IMR-90 (cell line): Measurements from ENCODE around the gene ZNF627. TPM values are rescaled to one million over a fixed set of nuclear protein-coding genes. Genes with fewer than 3 reads are reported as not detected.

Source experiments
- ATAC-seq: fragments of 200-7000 bp; cut with Tn5 transposase; 2 replicates; pipeline ENCODE4 v1.9.1; 2020; ENCODE audit warnings: low read depth, mild to moderate bottlenecking, moderate library complexity
- BruUV-seq: library from RNA; stranded (reverse); fragments of 400-500 nt; replicated peaks from 2 replicates; lab custom pipeline; 2021; lab: Mats Ljungman, UMichigan
- CTCF ChIA-PET: fragments of 300-600 bp; formaldehyde crosslinking; extraction: SDS; loops from one replicate; lab custom pipeline; 2021; ENCODE audit warnings: antibody characterized with exemption; lab: Yijun Ruan, JAX
- POLR2A ChIA-PET: fragments of 300-600 bp; sonication (Branson Sonifier 250); formaldehyde crosslinking; loops from one replicate; lab custom pipeline; 2022; ENCODE audit warnings: antibody characterized with exemption; ENCODE audit not compliant: unreplicated experiment; lab: Charles Lee
- DNase-seq: peaks from one replicate; pipeline ENCODE4 v3.0.0; 2013
- H2AFZ ChIP-seq: replicated peaks from 2 replicates; pipeline ENCODE3; 2013; ENCODE audit warnings: low read length, mild to moderate bottlenecking; ENCODE audit not compliant: poor library complexity
- H2AK5ac ChIP-seq: 2 replicates; pipeline ENCODE4 v1.6.1; 2013; ENCODE audit warnings: low read depth, low read length, inconsistent platforms
- H2AK9ac ChIP-seq: replicated peaks from 2 replicates; pipeline ENCODE3; 2013; ENCODE audit warnings: mild to moderate bottlenecking, low read depth, low read length, moderate library complexity; ENCODE audit not compliant: poor library complexity
- H2BK120ac ChIP-seq: 2 replicates; pipeline ENCODE4 v1.6.1; 2013; ENCODE audit warnings: low read depth, low read length, inconsistent platforms
- H2BK15ac ChIP-seq: 3 replicates; pipeline ENCODE4 v1.6.1; 2013; ENCODE audit warnings: low read depth, low read length, inconsistent platforms
- H2BK20ac ChIP-seq: 2 replicates; pipeline ENCODE4 v1.6.1; 2013; ENCODE audit warnings: low read depth, mild to moderate bottlenecking, inconsistent platforms, low read length, moderate library complexity
- H2BK5ac ChIP-seq: 2 replicates; pipeline ENCODE4 v1.6.1; 2013; ENCODE audit warnings: mild to moderate bottlenecking, low read depth, low read length, inconsistent platforms; ENCODE audit not compliant: poor library complexity, severe bottlenecking
- H3K14ac ChIP-seq: replicated peaks from 2 replicates; pipeline ENCODE4 v1.6.1; 2013; ENCODE audit warnings: low read depth, low read length, inconsistent platforms
- H3K18ac ChIP-seq: 2 replicates; pipeline ENCODE4 v1.6.1; 2013; ENCODE audit warnings: low read depth, low read length, control low read depth
- H3K23ac ChIP-seq: 2 replicates; pipeline ENCODE4 v1.6.1; 2013; ENCODE audit warnings: low read depth, low read length, inconsistent platforms
- H3K27ac ChIP-seq: 2 replicates; pipeline ENCODE4 v1.5.1; 2013; ENCODE audit warnings: mild to moderate bottlenecking, control low read depth, low read length; ENCODE audit not compliant: insufficient read depth
- H3K27me3 ChIP-seq: 2 replicates; pipeline ENCODE4 v1.6.1; 2013; ENCODE audit warnings: low read length; ENCODE audit not compliant: control insufficient read depth, insufficient read depth
- H3K36me3 ChIP-seq: 2 replicates; pipeline ENCODE4 v1.6.1; 2013; ENCODE audit warnings: low read length, mixed read lengths; ENCODE audit not compliant: control insufficient read depth, insufficient read depth
- H3K4ac ChIP-seq: 2 replicates; pipeline ENCODE4 v1.6.1; 2013; ENCODE audit warnings: low read depth, low read length, inconsistent platforms
- H3K4me1 ChIP-seq: 2 replicates; pipeline ENCODE4 v1.6.1; 2013; ENCODE audit warnings: low read length, mixed read lengths; ENCODE audit not compliant: control insufficient read depth, insufficient read depth
- H3K4me2 ChIP-seq: 2 replicates; pipeline ENCODE4 v1.6.1; 2013; ENCODE audit warnings: low read depth, mild to moderate bottlenecking, control low read depth, low read length, moderate library complexity
- H3K4me3 ChIP-seq: 2 replicates; pipeline ENCODE4 v1.5.1; 2013; ENCODE audit warnings: low read depth, mild to moderate bottlenecking, control low read depth, low read length, moderate library complexity; ENCODE audit not compliant: insufficient read depth
- H3K56ac ChIP-seq: 2 replicates; pipeline ENCODE4 v1.6.1; 2013; ENCODE audit warnings: low read length, inconsistent platforms; ENCODE audit not compliant: insufficient read depth; ENCODE audit errors: extremely low read depth
- H3K79me1 ChIP-seq, 2 experiments: 2 replicates each; pipeline ENCODE4 v1.6.1; 2013; ENCODE audit warnings: low read length in 2 of 2, inconsistent platforms in 1 of 2, low read depth in 1 of 2
- H3K9ac ChIP-seq: 2 replicates; pipeline ENCODE4 v1.6.1; 2013; ENCODE audit warnings: low read depth, low read length, control low read depth
- H3K9me1 ChIP-seq: 2 replicates; pipeline ENCODE4 v1.6.1; 2013; ENCODE audit warnings: low read length, inconsistent platforms; ENCODE audit not compliant: insufficient read depth
- H3K9me3 ChIP-seq: 2 replicates; pipeline ENCODE4 v1.6.1; 2013; ENCODE audit warnings: low read length; ENCODE audit not compliant: control insufficient read depth, insufficient read depth
- H4K20me1 ChIP-seq: 2 replicates; pipeline ENCODE4 v1.6.1; 2013; ENCODE audit warnings: low read length, inconsistent platforms; ENCODE audit not compliant: insufficient read depth
- H4K5ac ChIP-seq: 2 replicates; pipeline ENCODE4 v1.6.1; 2013; ENCODE audit warnings: mild to moderate bottlenecking, low read depth, low read length, control low read depth
- H4K8ac ChIP-seq, 2 experiments: 2 replicates each; pipeline ENCODE4 v1.6.1; 2013; ENCODE audit warnings: low read depth in 2 of 2, low read length in 2 of 2, control low read depth in 1 of 2, inconsistent platforms in 1 of 2
- H4K91ac ChIP-seq: 2 replicates; pipeline ENCODE4 v1.6.1; 2013; ENCODE audit warnings: low read depth, low read length, inconsistent platforms; ENCODE audit not compliant: insufficient read depth
- BHLHE40 ChIP-seq: fragments of 150-350 bp; IDR thresholded peaks from 2 replicates; pipeline ENCODE4 v1.6.1; 2016; ENCODE audit warnings: mild to moderate bottlenecking, low read depth, low read length
- CEBPB ChIP-seq: IDR thresholded peaks from 2 replicates; pipeline ENCODE4 v1.6.1; 2012; ENCODE audit warnings: low read depth, low read length, improper control_type of control experiment
- CHD1 ChIP-seq: IDR thresholded peaks from 2 replicates; pipeline ENCODE4 v1.6.1; 2012; ENCODE audit warnings: low read depth, low read length, improper control_type of control experiment
- CTCF ChIP-seq: conservative IDR thresholded peaks from 2 replicates; pipeline ENCODE4 v1.5.1; 2012; ENCODE audit warnings: mild to moderate bottlenecking, low read depth, low read length, improper control_type of control experiment
- ELK1 ChIP-seq: fragments of 150-350 bp; IDR thresholded peaks from 2 replicates; pipeline ENCODE4 v1.6.1; 2016; ENCODE audit warnings: low read depth, mild to moderate bottlenecking, low read length, moderate library complexity, borderline replicate concordance
- FOS ChIP-seq: fragments of 150-350 bp; IDR thresholded peaks from 2 replicates; pipeline ENCODE4 v1.6.1; 2016; ENCODE audit warnings: low read depth, low read length
- MAFK ChIP-seq: IDR thresholded peaks from 2 replicates; pipeline ENCODE4 v1.6.1; 2012; ENCODE audit warnings: low read depth, low read length, improper control_type of control experiment
- MAZ ChIP-seq: IDR thresholded peaks from 2 replicates; pipeline ENCODE4 v1.6.1; 2012; ENCODE audit warnings: low read depth, mild to moderate bottlenecking, low read length, improper control_type of control experiment, moderate library complexity, borderline replicate concordance
- MXI1 ChIP-seq: IDR thresholded peaks from 2 replicates; pipeline ENCODE4 v1.6.1; 2012; ENCODE audit warnings: low read depth, mild to moderate bottlenecking, low read length, moderate library complexity, borderline replicate concordance
- NFE2L2 ChIP-seq: fragments of 150-350 bp; IDR thresholded peaks from 2 replicates; pipeline ENCODE4 v1.6.1; 2016; ENCODE audit warnings: low read depth, mild to moderate bottlenecking, low read length
- POLR2A ChIP-seq: IDR thresholded peaks from 2 replicates; pipeline ENCODE4 v1.6.1; 2012; ENCODE audit warnings: mild to moderate bottlenecking, low read depth, low read length
- RAD21 ChIP-seq: IDR thresholded peaks from 2 replicates; pipeline ENCODE4 v1.6.1; 2012; ENCODE audit warnings: low read length, improper control_type of control experiment
- RCOR1 ChIP-seq: IDR thresholded peaks from 2 replicates; pipeline ENCODE4 v1.6.1; 2012; ENCODE audit warnings: mild to moderate bottlenecking, low read length, improper control_type of control experiment; ENCODE audit not compliant: insufficient replicate concordance
- RFX5 ChIP-seq: IDR thresholded peaks from 2 replicates; pipeline ENCODE4 v1.8.0; 2012; ENCODE audit warnings: low read depth, mild to moderate bottlenecking, low read length, moderate library complexity
- SMC3 ChIP-seq: fragments of 150-350 bp; IDR thresholded peaks from 2 replicates; pipeline ENCODE4 v1.6.1; 2016; ENCODE audit warnings: low read depth, mild to moderate bottlenecking, antibody characterized with exemption, low read length, moderate library complexity
- WGBS, 2 experiments: methylation state at CpG; one replicate each; pipeline versions ENCODE4 v1.1.5 to v1.1.7; 2013; ENCODE audit warnings: missing lambda C conversion rate in 2 of 2; ENCODE audit not compliant: insufficient read length in 1 of 2; ENCODE audit errors: extremely low coverage in 2 of 2; 5-methylcytosine and 5-hydroxymethylcytosine counted together
- dilution Hi-C: fragments of 300-500 bp; cut with HindIII; formaldehyde crosslinking; loops from one replicate; pipeline ENCODE4 v1.14.3; 2018; ENCODE audit warnings: low sequenced_read_pairs; ENCODE audit not compliant: unreplicated experiment
- in situ Hi-C: fragments of 300-500 bp; cut with MboI; formaldehyde crosslinking; loops from 3 replicates; pipeline ENCODE4 v1.14.3; 2019; ENCODE audit warnings: low sequenced_read_pairs, inconsistent platforms, mixed read lengths
- intact Hi-C: fragments of 100-400 bp; cut with micrococcal nuclease; formaldehyde crosslinking; loops from 2 replicates; pipeline ENCODE4 v1.10.0; 2022
- polyA plus RNA-seq, 3 experiments: library from polyadenylated mRNA; depleted of rRNA; stranded (reverse); fragments of >200 nt; gene quantifications; 2 replicates each; pipeline ENCODE4 v1.2.3, GENCODE V29; 2012; ENCODE audit warnings: low replicate concordance in 1 of 3
- total RNA-seq: library from RNA; depleted of rRNA; stranded (reverse); fragments of >200 nt; gene quantifications from 2 replicates; pipeline ENCODE4 v1.2.3, GENCODE V29; 2012
- TF ChIP-seq, protein P1 (sequence below): fragments of 150-350 bp; IDR thresholded peaks from 2 replicates; pipeline ENCODE4 v1.6.1; 2017; ENCODE audit warnings: mild to moderate bottlenecking, antibody characterized with exemption, low read length, low read depth

ZNF627 gene
- total and polyA plus RNA-seq, 2 of the 4 experiments (the other 2 are of a cell fraction): 6.3 to 34.4 TPM

DNA sequence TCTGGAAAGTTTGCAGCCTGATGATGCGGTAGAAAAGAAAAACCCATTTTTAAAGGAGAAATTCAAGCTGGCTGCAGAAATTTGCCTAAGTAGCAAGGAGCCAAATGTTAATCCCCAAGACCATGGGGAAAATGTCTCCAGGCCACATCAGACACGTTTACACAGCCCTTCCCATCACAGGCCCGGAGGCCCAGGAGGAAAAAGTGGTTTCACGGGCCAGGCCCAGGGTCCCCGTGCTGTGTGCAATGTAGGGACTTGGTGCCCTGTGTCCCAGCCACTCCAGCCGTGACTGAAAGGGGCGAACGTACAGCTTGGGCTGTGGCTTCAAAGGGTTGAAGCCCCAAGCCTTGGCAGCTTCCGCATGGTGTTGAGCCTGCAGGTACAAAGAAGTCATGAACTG is 35.9 kb downstream of the ZNF627 start:
- no peak overlapping the region for H2AFZ ChIP-seq
- dilution Hi-C loops (no loop called here), intact Hi-C loops (no loop called here), in situ Hi-C loops (no loop called here)
- ATAC-seq (no peak), DNase-seq (no peak)
- no peak overlapping the region for H4K5ac ChIP-seq
- no peak overlapping the region for H3K18ac ChIP-seq
- no peak overlapping the region for H2AK5ac ChIP-seq
- no peak overlapping the region for H3K14ac ChIP-seq
- H4K8ac ChIP-seq: no peak overlapping the region
- TF ChIP-seq CEBPB (no peak), CHD1 (no peak), ELK1 (no peak), SMC3 (no peak), BHLHE40 (no peak), NFE2L2 (no peak), MAZ (no peak), MXI1 (no peak), CTCF (no peak), RCOR1 (no peak), POLR2A (no peak), RFX5 (no peak), RAD21 (no peak), FOS (no peak), MAFK (no peak)
- TF ChIP-seq, protein P1, sequence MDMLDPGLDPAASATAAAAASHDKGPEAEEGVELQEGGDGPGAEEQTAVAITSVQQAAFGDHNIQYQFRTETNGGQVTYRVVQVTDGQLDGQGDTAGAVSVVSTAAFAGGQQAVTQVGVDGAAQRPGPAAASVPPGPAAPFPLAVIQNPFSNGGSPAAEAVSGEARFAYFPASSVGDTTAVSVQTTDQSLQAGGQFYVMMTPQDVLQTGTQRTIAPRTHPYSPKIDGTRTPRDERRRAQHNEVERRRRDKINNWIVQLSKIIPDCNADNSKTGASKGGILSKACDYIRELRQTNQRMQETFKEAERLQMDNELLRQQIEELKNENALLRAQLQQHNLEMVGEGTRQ: no peak
- H3K4me2 ChIP-seq: no peak overlapping the region
- CTCF ChIA-PET: interaction anchor here (1.1 kb wide), 1 partner anchor 20 kb away, joined by 3 read pairs; no protein-coding TSS in a partner anchor
- H3K56ac ChIP-seq: no peak overlapping the region
- WGBS, 2 experiments: 82% methylated on average over 5 of the region's 9 CpGs; no CpG with 5 or more reads in 1 of the 2 experiments
- no peak overlapping the region for H2AK9ac ChIP-seq
- no peaks in the 10 kb centered on the region for H3K36me3 ChIP-seq
- H3K4me3 ChIP-seq: no peak overlapping the region
- no peaks in the 10 kb centered on the region for H3K9me1 ChIP-seq
- H4K20me1 ChIP-seq: no peaks in the 10 kb centered on the region
- H4K91ac ChIP-seq: no peak overlapping the region
- BruUV-seq: no TSS peak
- POLR2A ChIA-PET: no interaction called here
- H3K27me3 ChIP-seq: peaks cover 3% of the 10 kb centered on the region; the same call in 1 of the 2 replicates
- H2BK20ac ChIP-seq: no peak overlapping the region
- no peak overlapping the region for H3K4ac ChIP-seq
- H2BK120ac ChIP-seq: no peak overlapping the region
- H3K4me1 ChIP-seq: no peaks in the 10 kb centered on the region
- no peak overlapping the region for H3K23ac ChIP-seq
- H2BK5ac ChIP-seq: no peak overlapping the region
- no peaks in the 10 kb centered on the region for H3K79me1 ChIP-seq
- no peak overlapping the region for H3K27ac ChIP-seq
- peaks cover 5% of the 10 kb centered on the region for H3K9me3 ChIP-seq
- no peak overlapping the region for H3K9ac ChIP-seq
- H2BK15ac ChIP-seq: no peak overlapping the region
